Measurements from ENCODE around the gene RNF214. TPM values are rescaled to one million over a fixed set of nuclear protein-coding genes. Genes with fewer than 3 reads are reported as not detected.
A peak's percentile ranks its signal among the peaks of the same experiment; 100 is the strongest.

Gene RNF214
- total and polyA plus RNA-seq, 4 donors: 10.9 to 32.7 (median 21.9) TPM

DNA sequence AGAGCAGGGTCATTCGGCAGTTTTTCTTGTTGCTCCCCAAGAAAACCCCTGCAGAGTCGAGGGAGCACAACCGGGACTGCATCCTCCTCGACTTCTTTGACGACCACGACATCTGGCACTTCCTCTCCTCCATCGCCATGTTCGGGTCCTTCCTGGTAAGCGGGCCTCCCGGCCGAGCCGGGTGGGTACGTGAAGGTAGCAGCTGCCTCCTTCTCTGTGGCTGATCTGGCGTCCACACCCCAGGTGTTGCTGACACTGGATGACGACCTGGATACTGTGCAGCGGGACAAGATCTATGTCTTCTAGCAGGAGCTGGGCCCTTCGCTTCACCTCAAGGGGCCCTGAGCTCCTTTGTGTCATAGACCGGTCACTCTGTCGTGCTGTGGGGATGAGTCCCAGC is 36.7 kb upstream of the RNF214 start:
- intact Hi-C loops (cut with DNase I): no loop called here
- ATAC-seq (ENCODE audit: low FRiP score) (no peak), DNase-seq (peak in 1 of 2 donors; percentile 52)
- Histone ChIP-seq H3K4me1 (ENCODE audit: control insufficient read depth in 1 of 2, insufficient read depth in 2 of 2, low read length in 2 of 2) (no peaks in the 10 kb centered on the region), H3K27ac (ENCODE audit: low read depth in 1 of 2, low read length in 2 of 2) (no peak overlapping the region), H3K9me3 (ENCODE audit: control insufficient read depth, low read length) (no peaks in the 10 kb centered on the region), H3K27me3 (ENCODE audit: control insufficient read depth in 1 of 2, insufficient read depth in 2 of 2, low read length in 1 of 2) (no peaks in the 10 kb centered on the region), H3K4me3 (ENCODE audit: low read length in 2 of 2) (no peak overlapping the region), H3K36me3 (ENCODE audit: control insufficient read depth in 1 of 2, insufficient read depth in 2 of 2, low read length in 1 of 2) (no peaks in the 10 kb centered on the region)
- 93% methylated on average over 19 of the region's 19 CpGs for WGBS, 2 donors

DNA sequence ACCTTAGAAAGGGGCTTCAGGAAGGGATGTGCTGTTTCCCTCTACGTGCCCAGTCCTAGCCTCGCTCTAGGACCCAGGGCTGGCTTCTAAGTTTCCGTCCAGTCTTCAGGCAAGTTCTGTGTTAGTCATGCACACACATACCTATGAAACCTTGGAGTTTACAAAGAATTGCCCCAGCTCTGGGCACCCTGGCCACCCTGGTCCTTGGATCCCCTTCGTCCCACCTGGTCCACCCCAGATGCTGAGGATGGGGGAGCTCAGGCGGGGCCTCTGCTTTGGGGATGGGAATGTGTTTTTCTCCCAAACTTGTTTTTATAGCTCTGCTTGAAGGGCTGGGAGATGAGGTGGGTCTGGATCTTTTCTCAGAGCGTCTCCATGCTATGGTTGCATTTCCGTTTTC is 35.5 kb upstream of the RNF214 start:
- DNase-seq: peak in 1 of 2 donors; percentile 41
- no peak for ATAC-seq (ENCODE audit: low FRiP score)
- Histone ChIP-seq H3K4me1 (ENCODE audit: control insufficient read depth in 1 of 2, insufficient read depth in 2 of 2, low read length in 2 of 2) (no peaks in the 10 kb centered on the region), H3K36me3 (ENCODE audit: control insufficient read depth in 1 of 2, insufficient read depth in 2 of 2, low read length in 1 of 2) (peaks cover 0 to 5% of the 10 kb centered on the region in 2 donors), H3K27me3 (ENCODE audit: control insufficient read depth in 1 of 2, insufficient read depth in 2 of 2, low read length in 1 of 2) (no peaks in the 10 kb centered on the region), H3K9me3 (ENCODE audit: control insufficient read depth, low read length) (no peaks in the 10 kb centered on the region), H3K4me3 (ENCODE audit: low read length in 2 of 2) (no peak overlapping the region), H3K27ac (ENCODE audit: low read depth in 1 of 2, low read length in 2 of 2) (peak overlapping the region in 1 of 2 donors; percentile 99)
- intact Hi-C loops (cut with DNase I): loop anchor here in 1 of 2 donors (1.0 kb wide), 1 partner anchor 28 kb away; no protein-coding TSS in a partner anchor
- WGBS, 2 donors: 86% methylated on average over 7 of the region's 7 CpGs

DNA sequence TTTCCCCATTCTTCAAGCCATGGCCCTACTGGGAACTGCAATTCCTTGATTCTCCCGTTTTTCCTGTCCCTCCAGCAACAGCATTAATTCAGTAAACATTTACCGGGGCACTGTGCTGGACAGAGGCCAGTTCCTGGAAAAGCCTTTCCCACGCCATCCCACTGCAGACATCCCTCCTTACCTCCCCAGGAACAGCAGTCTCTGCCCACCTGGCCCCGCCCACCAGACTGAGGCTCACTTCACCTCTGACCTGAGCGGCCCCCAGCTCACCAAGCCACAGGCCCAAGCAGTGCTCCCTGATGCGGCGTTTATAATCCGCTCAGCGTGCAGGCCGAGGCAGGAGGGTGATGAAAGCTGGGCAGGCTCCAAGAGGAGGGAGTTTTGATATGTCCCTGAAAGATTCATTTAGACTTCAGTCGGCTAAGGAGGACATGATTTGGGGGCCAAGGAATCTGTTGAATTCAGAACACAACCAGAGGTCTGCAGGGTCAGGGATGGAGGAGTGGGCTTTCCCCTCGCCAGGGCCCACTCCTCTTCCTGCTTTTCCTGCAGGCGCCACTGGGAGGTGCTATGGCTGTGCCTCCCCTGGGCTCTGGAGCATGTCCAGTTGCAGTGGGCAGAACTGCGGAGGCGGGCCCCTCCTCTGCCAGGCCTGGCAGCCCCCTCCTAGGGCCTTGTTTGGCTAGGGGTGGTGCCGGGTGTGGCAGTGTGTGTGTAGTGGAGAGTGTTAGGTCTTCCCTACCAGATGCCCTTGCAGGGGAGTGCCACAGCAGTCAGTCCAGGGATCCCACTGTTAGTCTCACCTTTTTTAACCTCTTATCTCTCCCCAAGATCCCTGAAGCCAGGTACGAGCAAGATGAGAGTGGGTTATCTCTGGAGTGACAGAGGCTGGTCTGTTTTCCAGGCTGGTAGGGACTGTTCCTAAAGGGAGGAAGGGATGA is 34.7 kb upstream of the RNF214 start:
- peak overlapping the region; percentile 89 to 99 for H3K27ac ChIP-seq (ENCODE audit: low read depth in 1 of 2, low read length in 2 of 2)
- DNase-seq: peak; percentile 89 to 94
- peak overlapping the region; percentile 41 to 46 for H3K4me3 ChIP-seq (ENCODE audit: low read length in 2 of 2)
- H3K9me3 ChIP-seq (ENCODE audit: control insufficient read depth, low read length): no peaks in the 10 kb centered on the region
- intact Hi-C loops (cut with DNase I): loop anchor here (1.0 to 2.0 kb wide), 2 partner anchors 21 to 28 kb away; no protein-coding TSS in a partner anchor
- H3K36me3 ChIP-seq (ENCODE audit: control insufficient read depth in 1 of 2, insufficient read depth in 2 of 2, low read length in 1 of 2): peaks cover 0 to 8% of the 10 kb centered on the region in 2 donors
- H3K27me3 ChIP-seq (ENCODE audit: control insufficient read depth in 1 of 2, insufficient read depth in 2 of 2, low read length in 1 of 2): no peaks in the 10 kb centered on the region
- 15 to 17% methylated on average over 17 of the region's 17 CpGs for WGBS, 2 donors
- H3K4me1 ChIP-seq (ENCODE audit: control insufficient read depth in 1 of 2, insufficient read depth in 2 of 2, low read length in 2 of 2): no peaks in the 10 kb centered on the region
- peak; percentile 58 for ATAC-seq (ENCODE audit: low FRiP score)

DNA sequence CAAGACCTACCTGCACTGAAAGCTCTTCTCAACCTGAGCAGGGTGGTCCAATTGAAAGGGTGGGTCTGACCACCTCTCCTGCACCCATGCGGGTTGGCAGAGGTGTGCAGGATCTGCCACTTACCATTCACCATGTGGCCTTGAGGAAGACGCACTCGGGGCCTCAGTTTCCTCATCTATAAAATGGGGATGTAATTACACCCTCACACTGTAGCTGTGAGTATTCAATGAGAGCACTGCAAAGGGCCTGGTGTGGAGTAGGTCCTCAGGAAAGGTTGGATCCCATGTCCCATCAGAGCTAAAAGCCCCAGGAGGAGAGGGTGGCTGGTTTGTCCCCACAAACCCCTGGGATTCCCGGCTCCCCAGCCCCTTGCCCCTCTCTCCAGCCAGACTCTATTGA is 33.9 kb upstream of the RNF214 start:
- intact Hi-C loops (cut with DNase I): loop anchor here (1.0 to 2.0 kb wide), 2 partner anchors 20 to 23 kb away; no protein-coding TSS in a partner anchor
- ATAC-seq (ENCODE audit: low FRiP score): no peak
- peak overlapping the region; percentile 89 to 99 for H3K27ac ChIP-seq (ENCODE audit: low read depth in 1 of 2, low read length in 2 of 2)
- no peaks in the 10 kb centered on the region for H3K27me3 ChIP-seq (ENCODE audit: control insufficient read depth in 1 of 2, insufficient read depth in 2 of 2, low read length in 1 of 2)
- H3K4me3 ChIP-seq (ENCODE audit: low read length in 2 of 2): peak overlapping the region; percentile 41 to 46
- DNase-seq: peak in 1 of 2 donors; percentile 44
- H3K36me3 ChIP-seq (ENCODE audit: control insufficient read depth in 1 of 2, insufficient read depth in 2 of 2, low read length in 1 of 2): peaks cover 0 to 8% of the 10 kb centered on the region in 2 donors
- 20 to 27% methylated on average over 4 of the region's 4 CpGs for WGBS, 2 donors
- H3K9me3 ChIP-seq (ENCODE audit: control insufficient read depth, low read length): no peaks in the 10 kb centered on the region
- H3K4me1 ChIP-seq (ENCODE audit: control insufficient read depth in 1 of 2, insufficient read depth in 2 of 2, low read length in 2 of 2): no peaks in the 10 kb centered on the region

DNA sequence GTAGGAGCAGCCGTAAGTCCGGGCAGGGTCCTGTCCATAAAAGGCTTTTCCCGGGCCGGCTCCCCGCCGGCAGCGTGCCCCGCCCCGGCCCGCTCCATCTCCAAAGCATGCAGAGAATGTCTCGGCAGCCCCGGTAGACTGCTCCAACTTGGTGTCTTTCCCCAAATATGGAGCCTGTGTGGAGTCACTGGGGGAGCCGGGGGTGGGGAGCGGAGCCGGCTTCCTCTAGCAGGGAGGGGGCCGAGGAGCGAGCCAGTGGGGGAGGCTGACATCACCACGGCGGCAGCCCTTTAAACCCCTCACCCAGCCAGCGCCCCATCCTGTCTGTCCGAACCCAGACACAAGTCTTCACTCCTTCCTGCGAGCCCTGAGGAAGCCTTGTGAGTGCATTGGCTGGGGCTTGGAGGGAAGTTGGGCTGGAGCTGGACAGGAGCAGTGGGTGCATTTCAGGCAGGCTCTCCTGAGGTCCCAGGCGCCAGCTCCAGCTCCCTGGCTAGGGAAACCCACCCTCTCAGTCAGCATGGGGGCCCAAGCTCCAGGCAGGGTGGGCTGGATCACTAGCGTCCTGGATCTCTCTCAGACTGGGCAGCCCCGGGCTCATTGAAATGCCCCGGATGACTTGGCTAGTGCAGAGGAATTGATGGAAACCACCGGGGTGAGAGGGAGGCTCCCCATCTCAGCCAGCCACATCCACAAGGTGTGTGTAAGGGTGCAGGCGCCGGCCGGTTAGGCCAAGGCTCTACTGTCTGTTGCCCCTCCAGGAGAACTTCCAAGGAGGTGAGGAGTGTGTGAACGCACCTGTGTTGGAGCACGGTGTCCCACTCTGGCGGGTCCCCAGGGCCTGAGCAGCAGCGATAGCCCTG is 33.2 kb upstream of the RNF214 start, which contains the start of gene TAGLN:
TAGLN (plus strand) TSS at position 318 of the 863 bp plus-strand sequence. CDS start 3,644 bp downstream, outside the sequence.
- DNase-seq: peak; percentile 95 to 97
- Histone ChIP-seq H3K4me1 (ENCODE audit: control insufficient read depth in 1 of 2, insufficient read depth in 2 of 2, low read length in 2 of 2) (no peaks in the 10 kb centered on the region), H3K9me3 (ENCODE audit: control insufficient read depth, low read length) (no peaks in the 10 kb centered on the region), H3K4me3 (ENCODE audit: low read length in 2 of 2) (peak within 1 kb of the TSS; percentile 46 to 98), H3K27me3 (ENCODE audit: control insufficient read depth in 1 of 2, insufficient read depth in 2 of 2, low read length in 1 of 2) (no peaks in the 10 kb centered on the region), H3K36me3 (ENCODE audit: control insufficient read depth in 1 of 2, insufficient read depth in 2 of 2, low read length in 1 of 2) (peaks cover 0 to 14% of the 10 kb centered on the region in 2 donors), H3K27ac (ENCODE audit: low read depth in 1 of 2, low read length in 2 of 2) (peak within 1 kb of the TSS; percentile 94 to 99)
- WGBS, 2 donors: 2 to 4% methylated on average over 34 of the region's 34 CpGs
- intact Hi-C loops (cut with DNase I): loop anchor here (1.0 to 2.0 kb wide), 2 partner anchors 20 to 22 kb away; no protein-coding TSS in a partner anchor
- ATAC-seq (ENCODE audit: low FRiP score): peak; percentile 86

DNA sequence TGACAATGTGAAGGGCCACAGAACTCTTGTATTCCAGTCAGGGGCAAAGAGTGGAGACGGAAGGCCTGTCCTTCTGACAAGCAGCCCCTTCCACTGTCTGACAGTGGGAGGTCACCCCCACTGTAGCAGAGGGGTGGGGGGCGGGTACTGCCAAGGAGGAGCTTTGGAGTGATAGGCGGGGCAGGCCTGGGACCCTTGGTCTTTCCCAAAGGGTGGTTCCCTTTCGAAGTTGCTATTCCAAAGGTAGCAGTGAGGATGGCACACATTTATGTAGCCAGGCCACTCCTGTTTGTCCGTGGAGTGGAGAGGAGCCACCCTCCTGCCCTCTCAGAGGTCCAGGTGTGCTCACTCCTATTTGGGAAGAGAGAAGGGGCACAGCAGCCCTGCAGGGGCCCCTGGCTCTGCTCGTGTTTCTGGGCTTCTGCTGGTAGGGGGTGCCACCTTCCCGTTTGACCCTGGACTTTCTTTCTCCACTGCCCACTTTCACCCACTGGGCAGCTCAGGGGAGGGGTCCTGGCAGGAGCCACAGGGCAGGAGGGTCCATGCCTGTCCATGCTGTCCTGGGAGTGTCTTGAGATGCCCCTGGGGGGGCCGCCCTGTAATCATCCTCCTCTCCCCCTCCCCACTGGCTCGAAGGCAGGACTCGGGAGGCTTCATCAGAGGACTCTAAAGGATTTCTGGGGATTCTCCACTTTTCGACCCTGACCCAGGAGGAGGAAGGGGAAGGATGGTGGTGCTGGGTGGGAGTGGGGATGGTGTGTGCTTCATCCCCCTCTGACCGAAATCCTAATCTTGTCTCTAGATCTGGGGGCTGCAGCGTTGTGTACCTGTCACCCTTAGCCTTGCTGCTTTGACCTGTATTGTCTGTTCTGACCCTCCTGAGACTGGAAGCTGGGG is 32.3 kb upstream of the RNF214 start:
- no peaks in the 10 kb centered on the region for H3K4me1 ChIP-seq (ENCODE audit: control insufficient read depth in 1 of 2, insufficient read depth in 2 of 2, low read length in 2 of 2)
- 6 to 9% methylated on average over 12 to 13 of the region's 13 CpGs for WGBS, 2 donors
- no peaks in the 10 kb centered on the region for H3K27me3 ChIP-seq (ENCODE audit: control insufficient read depth in 1 of 2, insufficient read depth in 2 of 2, low read length in 1 of 2)
- DNase-seq (no peak), ATAC-seq (ENCODE audit: low FRiP score) (no peak)
- H3K4me3 ChIP-seq (ENCODE audit: low read length in 2 of 2): peak overlapping the region; percentile 38 to 98
- peak overlapping the region; percentile 62 to 94 for H3K27ac ChIP-seq (ENCODE audit: low read depth in 1 of 2, low read length in 2 of 2)
- no peaks in the 10 kb centered on the region for H3K9me3 ChIP-seq (ENCODE audit: control insufficient read depth, low read length)
- intact Hi-C loops (cut with DNase I): loop anchor here (1.0 to 2.0 kb wide), 2 partner anchors 19 to 21 kb away; no protein-coding TSS in a partner anchor
- peaks cover 0 to 20% of the 10 kb centered on the region in 2 donors for H3K36me3 ChIP-seq (ENCODE audit: control insufficient read depth in 1 of 2, insufficient read depth in 2 of 2, low read length in 1 of 2)

DNA sequence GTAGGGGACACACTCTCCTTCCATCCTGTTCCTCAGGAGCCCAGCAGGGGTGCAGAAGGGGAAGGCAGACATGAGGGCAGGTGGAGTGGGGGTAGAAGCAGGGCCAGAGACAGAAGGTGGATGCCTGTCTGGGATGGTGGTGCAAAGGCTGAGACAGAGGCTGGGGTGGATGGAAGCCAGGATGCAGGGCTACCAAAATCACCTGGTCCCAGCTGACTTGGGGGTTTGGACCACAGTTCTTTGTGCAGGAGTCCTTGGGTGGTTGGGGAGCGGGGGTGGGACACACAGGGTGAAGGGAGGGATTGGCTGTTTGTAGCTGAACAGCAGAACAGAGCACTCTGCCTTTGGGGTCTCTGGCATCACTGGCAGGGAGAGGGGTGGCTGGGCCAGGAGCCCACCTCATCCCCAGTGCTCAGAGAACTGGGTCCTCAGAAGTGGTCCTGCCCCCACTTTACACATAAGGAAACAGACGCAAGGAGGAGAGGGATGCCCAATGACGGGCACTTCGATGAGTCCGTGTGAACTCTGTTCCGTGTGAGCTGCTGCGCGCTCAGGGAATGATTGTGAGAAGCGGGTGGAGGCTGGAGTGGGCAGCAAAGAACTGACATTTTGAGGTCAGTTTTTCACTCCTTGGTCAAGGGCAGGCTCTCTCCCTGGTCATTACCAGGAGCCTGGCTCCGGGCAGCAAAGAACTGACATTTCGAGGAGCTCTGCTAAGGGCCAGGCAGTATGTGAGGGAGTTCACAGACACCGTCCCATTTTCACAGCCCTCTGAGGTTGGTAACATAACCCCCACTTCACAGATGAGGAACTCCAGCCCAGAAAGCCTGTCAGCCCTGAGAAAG is 31.4 kb upstream of the RNF214 start:
- WGBS, 2 donors: 7 to 8% methylated on average over 12 of the region's 12 CpGs
- Histone ChIP-seq H3K27me3 (ENCODE audit: control insufficient read depth in 1 of 2, insufficient read depth in 2 of 2, low read length in 1 of 2) (no peaks in the 10 kb centered on the region), H3K36me3 (ENCODE audit: control insufficient read depth in 1 of 2, insufficient read depth in 2 of 2, low read length in 1 of 2) (peaks cover 0 to 21% of the 10 kb centered on the region in 2 donors), H3K4me3 (ENCODE audit: low read length in 2 of 2) (peak overlapping the region; percentile 38 to 98), H3K4me1 (ENCODE audit: control insufficient read depth in 1 of 2, insufficient read depth in 2 of 2, low read length in 2 of 2) (no peaks in the 10 kb centered on the region), H3K9me3 (ENCODE audit: control insufficient read depth, low read length) (no peaks in the 10 kb centered on the region), H3K27ac (ENCODE audit: low read depth in 1 of 2, low read length in 2 of 2) (peak overlapping the region; percentile 62 to 94)
- ATAC-seq (ENCODE audit: low FRiP score) (no peak), DNase-seq (no peak)
- intact Hi-C loops (cut with DNase I): no loop called here
